Activated B cell treated with CpG ODN at 0.5 μM for 24 hours (primary cell): ENCODE measurements around the gene LPGAT1. TPM values are rescaled to one million over a fixed set of nuclear protein-coding genes. Genes with fewer than 3 reads are reported as not detected.

ENCODE experiments used
- ATAC-seq: fragments of 200-7000 bp; cut with Tn5 transposase; one replicate; pipeline ENCODE4 v1.10.0; 2021; ENCODE audit warnings: low read depth, mild to moderate bottlenecking, moderate library complexity
- CTCF ChIA-PET: fragments of 350-600 bp; sonication (Branson Sonifier 250); formaldehyde crosslinking; loops from one replicate; lab custom pipeline; 2021; ENCODE audit warnings: antibody characterized with exemption; lab: Charles Lee
- POLR2A ChIA-PET: fragments of 350-600 bp; sonication (Branson Sonifier 250); formaldehyde crosslinking; loops from one replicate; lab custom pipeline; 2021; ENCODE audit warnings: antibody characterized with exemption; lab: Charles Lee
- DNase-seq: peaks from one replicate; pipeline ENCODE4 v3.0.0; 2022
- H3K27ac Mint-ChIP-seq: one replicate; pipeline ENCODE4 v1.8.0; 2020; ENCODE audit warnings: mixed read lengths
- H3K27me3 Mint-ChIP-seq: one replicate; pipeline ENCODE4 v1.8.0; 2021; ENCODE audit warnings: mixed read lengths
- H3K36me3 Mint-ChIP-seq: one replicate; pipeline ENCODE4 v1.8.0; 2021; ENCODE audit warnings: low read depth, mixed read lengths
- H3K4me1 Mint-ChIP-seq: one replicate; pipeline ENCODE4 v1.8.0; 2021; ENCODE audit warnings: mixed read lengths
- H3K4me3 Mint-ChIP-seq: one replicate; pipeline ENCODE4 v1.8.0; 2020; ENCODE audit warnings: mild to moderate bottlenecking, mixed read lengths
- H3K9me3 Mint-ChIP-seq: one replicate; pipeline ENCODE4 v1.8.0; 2020; ENCODE audit warnings: mixed read lengths
- CTCF ChIP-seq: fragments of 200-600 bp; IDR thresholded peaks from one replicate; pipeline ENCODE4 v1.8.0; 2022; ENCODE audit warnings: antibody characterized with exemption, mild to moderate bottlenecking
- intact Hi-C: fragments of 100-400 bp; cut with micrococcal nuclease; formaldehyde crosslinking; loops from one replicate; pipeline ENCODE4 v1.15.1; 2024
- total RNA-seq: library from RNA; stranded (reverse); gene quantifications from 2 replicates; pipeline ENCODE4 v1.2.3, GENCODE V29; 2022

Gene LPGAT1
- total RNA-seq, 1 donor from 2014 or later = 43.6 TPM

DNA sequence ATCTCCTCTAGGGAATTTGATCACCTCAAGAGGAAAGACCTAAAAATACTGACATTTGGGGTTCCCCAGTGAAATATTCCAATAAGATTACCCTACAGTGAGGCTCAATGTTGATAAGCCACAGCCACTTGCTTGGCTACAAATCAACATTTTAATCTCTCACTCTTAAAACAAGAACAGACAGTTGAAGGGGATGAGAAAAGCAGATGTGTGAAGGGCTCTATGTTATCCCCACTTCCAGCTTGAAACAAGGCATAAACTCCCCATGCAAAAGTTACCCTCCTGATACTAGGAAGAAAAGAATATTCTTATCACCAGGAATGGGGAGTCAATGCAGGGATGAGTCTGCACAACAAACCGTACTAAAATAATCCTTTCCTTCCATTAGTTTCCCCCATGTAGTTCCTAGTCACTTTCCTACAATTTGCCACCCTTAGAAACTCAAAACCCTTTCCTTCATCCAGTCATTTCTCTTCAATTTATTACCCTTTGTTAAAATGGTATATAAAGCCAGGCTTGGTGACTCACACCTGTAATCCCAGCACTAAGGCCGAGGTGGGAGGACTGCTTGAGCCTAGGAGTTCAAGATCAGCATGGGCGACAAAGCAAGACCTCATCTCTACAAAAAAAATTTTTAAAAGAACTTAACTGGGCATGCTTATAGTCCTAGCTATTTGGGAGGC, 29.5 kb downstream of the LPGAT1 start:
- Mint-ChIP-seq H3K4me1 (peaks cover 8% of the 10 kb centered on the region), H3K9me3 (peaks cover 11% of the 10 kb centered on the region), H3K27me3 (no peaks in the 10 kb centered on the region), H3K4me3 (no peak overlapping the region), H3K36me3 (peaks cover 56% of the 10 kb centered on the region), H3K27ac (no peak overlapping the region)
- intact Hi-C loops = no loop called here
- DNase-seq (no peak), ATAC-seq (no peak)
- CTCF ChIA-PET = no interaction called here
- POLR2A ChIA-PET = no interaction called here
- TF ChIP-seq CTCF = no peak

- Mint-ChIP-seq H3K36me3 (peaks cover 50% of the 10 kb centered on the region), H3K4me3 (no peak overlapping the region), H3K27ac (no peak overlapping the region), H3K9me3 (peaks cover 5% of the 10 kb centered on the region), H3K4me1 (peaks cover 5% of the 10 kb centered on the region), H3K27me3 (no peaks in the 10 kb centered on the region)
- DNase-seq (no peak), ATAC-seq (no peak)
- ChIA-PET CTCF (interaction anchor here (1.0 kb wide), 1 partner anchor 100 kb away, joined by 4 read pairs; no protein-coding TSS in a partner anchor), POLR2A (no interaction called here)
- TF ChIP-seq CTCF = no peak
- intact Hi-C loops = no loop called here
Measured at GRCh38 chr1:211797994-211798393, 32.6 kb downstream of the LPGAT1 start.

DNA sequence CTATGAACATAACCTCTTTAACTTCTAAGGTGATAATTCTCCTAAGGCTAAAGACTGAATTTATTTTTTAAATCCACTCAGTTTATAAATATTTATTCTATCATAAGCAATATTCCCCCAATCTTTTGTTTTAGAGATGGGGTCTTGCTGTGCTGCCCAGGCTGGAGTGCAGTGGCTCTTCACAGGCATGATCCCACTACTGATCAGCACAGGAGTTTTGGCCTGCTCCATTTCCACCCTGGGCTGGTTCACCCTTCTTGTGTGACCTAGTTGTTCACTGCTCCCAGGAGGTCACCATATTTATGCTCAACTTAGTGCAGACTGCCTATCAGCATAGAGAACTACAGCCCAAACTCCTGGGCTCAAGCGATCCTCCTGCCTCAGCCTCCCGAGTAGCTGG, 38.6 kb downstream of the LPGAT1 start:
- no peaks in the 10 kb centered on the region for H3K27me3 Mint-ChIP-seq
- no peaks in the 10 kb centered on the region for H3K4me1 Mint-ChIP-seq
- CTCF ChIA-PET = no interaction called here
- DNase-seq (no peak), ATAC-seq (no peak)
- POLR2A ChIA-PET = no interaction called here
- H3K36me3 Mint-ChIP-seq = peaks cover 51% of the 10 kb centered on the region
- H3K27ac Mint-ChIP-seq = no peak overlapping the region
- no peaks in the 10 kb centered on the region for H3K9me3 Mint-ChIP-seq
- intact Hi-C loops = loop anchor here (5.0 kb wide), 1 partner anchor 40 kb away; the partner anchor contains the start of gene LPGAT1
- H3K4me3 Mint-ChIP-seq = no peak overlapping the region
- no peak for TF ChIP-seq CTCF

DNA sequence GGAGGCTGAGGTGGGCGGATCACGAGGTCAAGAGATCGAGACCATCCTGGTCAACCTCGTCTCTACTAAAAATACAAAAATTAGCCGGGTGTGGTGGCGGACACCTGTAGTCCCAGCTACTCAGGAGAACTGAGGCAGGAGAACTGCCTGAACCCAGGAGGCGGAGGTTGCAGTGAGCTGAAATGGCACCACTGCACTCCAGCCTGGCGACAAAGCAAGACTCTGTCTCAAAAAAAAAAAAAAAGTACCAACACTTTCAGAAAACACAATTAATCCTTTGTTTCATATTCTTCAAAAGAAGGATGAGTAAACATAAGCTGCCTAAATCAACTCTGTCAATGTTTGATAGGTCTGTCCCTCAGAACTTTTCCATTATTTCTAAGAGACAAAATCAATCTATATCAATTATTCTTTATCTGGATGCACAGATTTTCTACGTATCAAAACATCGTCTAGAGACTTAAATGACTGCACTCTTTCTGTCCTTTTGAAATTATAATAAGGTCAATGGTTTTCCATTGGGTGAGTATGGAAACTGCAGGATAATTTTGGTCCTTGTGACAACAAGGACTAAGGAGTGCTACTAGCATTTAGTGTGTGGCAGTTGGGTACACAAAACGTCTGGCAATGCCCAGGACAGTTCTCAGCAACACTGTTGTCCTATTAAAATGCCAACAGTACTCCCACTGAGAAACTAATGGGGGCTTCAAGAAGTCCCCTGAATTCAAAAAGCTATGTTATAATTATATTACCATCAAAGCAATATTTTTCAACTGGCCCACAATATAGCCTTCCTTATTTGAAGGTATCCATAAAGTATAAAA, 40.7 kb downstream of the LPGAT1 start:
- Mint-ChIP-seq H3K9me3 (no peaks in the 10 kb centered on the region), H3K4me3 (no peak overlapping the region), H3K27ac (no peak overlapping the region), H3K4me1 (no peaks in the 10 kb centered on the region), H3K27me3 (no peaks in the 10 kb centered on the region), H3K36me3 (peaks cover 50% of the 10 kb centered on the region)
- DNase-seq = no peak
- ChIA-PET POLR2A (no interaction called here), CTCF (no interaction called here)
- ATAC-seq = no peak
- no peak for TF ChIP-seq CTCF
- intact Hi-C loops = loop anchor here (5.0 kb wide), 1 partner anchor 42 kb away; the partner anchor contains the start of gene LPGAT1

GRCh38 chr1:211788626-211789025, 41.9 kb downstream of the LPGAT1 start:
- Mint-ChIP-seq H3K9me3 (no peaks in the 10 kb centered on the region), H3K27ac (no peak overlapping the region), H3K4me3 (no peak overlapping the region), H3K36me3 (peaks cover 52% of the 10 kb centered on the region), H3K27me3 (no peaks in the 10 kb centered on the region), H3K4me1 (peaks cover 2% of the 10 kb centered on the region)
- no peak for ATAC-seq
- DNase-seq = no peak
- intact Hi-C loops = no loop called here
- CTCF ChIA-PET = no interaction called here
- POLR2A ChIA-PET = interaction anchor here (0.7 kb wide), 1 partner anchor 680 kb away, joined by 4 read pairs; no protein-coding TSS in a partner anchor
- no peak for TF ChIP-seq CTCF
